Measurements from ENCODE around the gene TJP3. TPM values are rescaled to one million over a fixed set of nuclear protein-coding genes. Genes with fewer than 3 reads are reported as not detected.

The TJP3 gene
- total RNA-seq, 1 donor from 2014 or later = not detected

- intact Hi-C loops (cut with DNase I) = no loop called here
- no peak for ATAC-seq (ENCODE audit: poor library complexity)
- no peak for DNase-seq
These were observed 78.0 kb downstream of the TJP3 start, which contains the start of gene MATK for GRCh38 chr19:3785938-3786824. TSS of gene MATK (minus strand) at chr19:3786381. CDS start at chr19:3785135, 1,246 bp downstream.

- intact Hi-C loops (cut with DNase I) = no loop called here
- no peak for ATAC-seq (ENCODE audit: poor library complexity)
- no peak for DNase-seq
These were observed 81.0 kb downstream of the TJP3 start for GRCh38 chr19:3788996-3789778.

GRCh38 chr19:3790209-3790734 is 82.1 kb downstream of the TJP3 start:
- intact Hi-C loops (cut with DNase I) = no loop called here
- no peak for ATAC-seq (ENCODE audit: poor library complexity)
- no peak for DNase-seq

GRCh38 chr19:3790941-3791340 is 82.8 kb downstream of the TJP3 start:
- ATAC-seq (ENCODE audit: poor library complexity) = no peak
- intact Hi-C loops (cut with DNase I) = no loop called here
- no peak for DNase-seq

GRCh38 chr19:3792114-3792513 is 83.9 kb downstream of the TJP3 start:
- intact Hi-C loops (cut with DNase I) = no loop called here
- DNase-seq = no peak
- ATAC-seq (ENCODE audit: poor library complexity) = no peak

GRCh38 chr19:3793799-3794198 is 85.6 kb downstream of the TJP3 start:
- ATAC-seq (ENCODE audit: poor library complexity) (no peak), DNase-seq (no peak)
- intact Hi-C loops (cut with DNase I) = no loop called here

- intact Hi-C loops (cut with DNase I) = no loop called here
- ATAC-seq (ENCODE audit: poor library complexity) (no peak), DNase-seq (no peak)
These were observed 88.2 kb downstream of the TJP3 start for GRCh38 chr19:3796358-3796757.

GRCh38 chr19:3798137-3798536 is 90.0 kb downstream of the TJP3 start:
- intact Hi-C loops (cut with DNase I) = no loop called here
- DNase-seq (no peak), ATAC-seq (ENCODE audit: poor library complexity) (no peak)

Other genes with a start within 250 kb of the TJP3 start
- not detected for gene SMIM24, start 227.9 kb upstream of the TJP3 start, total RNA-seq
- not detected for gene SMIM44, start 224.9 kb upstream of the TJP3 start, total RNA-seq
- gene DOHH, start 207.7 kb upstream of the TJP3 start, total RNA-seq = 10.5 TPM
- 19.0 TPM for gene FZR1, start 202.1 kb upstream of the TJP3 start, total RNA-seq
- gene TEKTIP1, start 169.2 kb upstream of the TJP3 start, total RNA-seq = 0.46 TPM
- 21.7 TPM for gene MFSD12, start 150.8 kb upstream of the TJP3 start, total RNA-seq
- gene HMG20B, start 135.4 kb upstream of the TJP3 start, total RNA-seq = 34.4 TPM
- gene GIPC3, start 122.9 kb upstream of the TJP3 start, total RNA-seq = 2.2 TPM
- 2.6 TPM for gene TBXA2R, start 101.5 kb upstream of the TJP3 start, total RNA-seq
- gene CACTIN, start 81.6 kb upstream of the TJP3 start, total RNA-seq = 13.7 TPM
- 31.6 TPM for gene PIP5K1C, start 7.9 kb upstream of the TJP3 start, total RNA-seq
- gene APBA3, start 53.3 kb downstream of the TJP3 start, total RNA-seq = 12.3 TPM
- gene MRPL54, start 54.3 kb downstream of the TJP3 start, total RNA-seq = 70.5 TPM
- not detected for gene RAX2, start 63.8 kb downstream of the TJP3 start, total RNA-seq
- 0.24 TPM for gene MATK, start 78.0 kb downstream of the TJP3 start, total RNA-seq
- not detected for gene ZFR2, start 160.7 kb downstream of the TJP3 start, total RNA-seq
- gene ATCAY, start 172.3 kb downstream of the TJP3 start, total RNA-seq = not detected
- gene NMRK2, start 224.7 kb downstream of the TJP3 start, total RNA-seq = 589 TPM